Measurements from ENCODE around the gene ERLIN1.
"Not testable (repeated sequence)": the region's sequence is repeated elsewhere in the genome, so short reads cannot be mapped to it uniquely, and the experiment has no call there.

Gene ERLIN1

GRCh38 chr10:100131571-100131970 lies 54.3 kb downstream of the ERLIN1 start:
- no peak for DNase-seq

- no peak for DNase-seq
Observed at GRCh38 chr10:100130831-100131230, 55.0 kb downstream of the ERLIN1 start.

- DNase-seq, result no peak
Observed at GRCh38 chr10:100129424-100129823, 56.4 kb downstream of the ERLIN1 start.

GRCh38 chr10:100128951-100129350 lies 56.9 kb downstream of the ERLIN1 start:
- DNase-seq, result no peak

GRCh38 chr10:100125335-100125734 lies 60.5 kb downstream of the ERLIN1 start:
- DNase-seq, result not testable (repeated sequence)

- DNase-seq, result no peak
Observed at GRCh38 chr10:100124097-100124496, 61.7 kb downstream of the ERLIN1 start.

GRCh38 chr10:100122780-100123179 lies 63.0 kb downstream of the ERLIN1 start:
- no peak for DNase-seq

- no peak for DNase-seq
Observed at GRCh38 chr10:100120550-100120949, 65.3 kb downstream of the ERLIN1 start.

GRCh38 chr10:100119726-100120125 lies 66.1 kb downstream of the ERLIN1 start:
- no peak for DNase-seq

GRCh38 chr10:100114976-100115770 lies 70.7 kb downstream of the ERLIN1 start:
- no peak for DNase-seq

GRCh38 chr10:100114460-100114859 lies 71.4 kb downstream of the ERLIN1 start:
- no peak for DNase-seq

- DNase-seq, result no peak
Observed at GRCh38 chr10:100109670-100110069, 76.2 kb downstream of the ERLIN1 start.

- DNase-seq, result no peak
Observed at GRCh38 chr10:100106865-100107264, 79.0 kb downstream of the ERLIN1 start.

GRCh38 chr10:100104300-100104699 lies 81.5 kb downstream of the ERLIN1 start:
- DNase-seq, result no peak

- no peak for DNase-seq
Observed at GRCh38 chr10:100103581-100103980, 82.2 kb downstream of the ERLIN1 start.

- no peak for DNase-seq
Observed at GRCh38 chr10:100101192-100102076, 84.4 kb downstream of the ERLIN1 start.

GRCh38 chr10:100100651-100101184 lies 85.1 kb downstream of the ERLIN1 start:
- DNase-seq, result no peak
